SJSA1 (cell line): ENCODE results near the gene SOX14. TPM values are rescaled to one million over a fixed set of nuclear protein-coding genes. Genes with fewer than 3 reads are reported as not detected.

ENCODE experiments used
- DNase-seq, 2 experiments: peaks; one replicate each; pipeline ENCODE4 v3.0.0-alpha.2; 2015 to 2020; ENCODE audit warnings: low spot score in 2 of 2, low read depth in 1 of 2
- H3K27ac ChIP-seq: fragments of 250-450 bp; sonication (Bioruptor Pico); 2 replicates; pipeline ENCODE4 v1.5.1; 2020; ENCODE audit warnings: mild to moderate bottlenecking, moderate library complexity
- H3K27me3 ChIP-seq: fragments of 250-450 bp; sonication (Bioruptor Pico); replicated peaks from 2 replicates; pipeline ENCODE4 v1.5.1; 2020; ENCODE audit warnings: mild to moderate bottlenecking, moderate library complexity
- H3K36me3 ChIP-seq: fragments of 250-450 bp; sonication (Bioruptor Pico); 2 replicates; pipeline ENCODE4 v1.5.1; 2020; ENCODE audit warnings: mild to moderate bottlenecking
- H3K4me1 ChIP-seq: fragments of 250-450 bp; sonication (Bioruptor Pico); replicated peaks from 2 replicates; pipeline ENCODE4 v1.6.1; 2021; ENCODE audit warnings: mild to moderate bottlenecking
- H3K4me3 ChIP-seq: fragments of 250-450 bp; sonication (Bioruptor Pico); 2 replicates; pipeline ENCODE4 v1.5.1; 2020; ENCODE audit warnings: mild to moderate bottlenecking
- H3K9me3 ChIP-seq: fragments of 250-450 bp; sonication (Bioruptor Pico); replicated peaks from 2 replicates; pipeline ENCODE4 v1.5.1; 2020; ENCODE audit warnings: mild to moderate bottlenecking
- total RNA-seq: library from RNA; depleted of rRNA; stranded (reverse); fragments of >200 nt; shearing (Covaris generic); gene quantifications from 2 replicates; pipeline ENCODE4 v1.2.3, GENCODE V29; 2014; rRNA removed

SOX14 gene
- not detected in 2 replicates for total RNA-seq

- DNase-seq, result no peak
- Histone ChIP-seq H3K4me3 (no peak within 1 kb of the TSS), H3K27me3 (peaks cover 88% of the 10 kb centered on the region), H3K36me3 (no peaks in the 10 kb centered on the region), H3K9me3 (no peaks in the 10 kb centered on the region), H3K4me1 (no peaks in the 10 kb centered on the region), H3K27ac (no peak within 1 kb of the TSS)
Measured at GRCh38 chr3:137764001-137764433, at the start of gene SOX14. Gene SOX14 (plus strand): TSS chr3:137764315. CDS start chr3:137764785, 470 bp downstream.

DNA sequence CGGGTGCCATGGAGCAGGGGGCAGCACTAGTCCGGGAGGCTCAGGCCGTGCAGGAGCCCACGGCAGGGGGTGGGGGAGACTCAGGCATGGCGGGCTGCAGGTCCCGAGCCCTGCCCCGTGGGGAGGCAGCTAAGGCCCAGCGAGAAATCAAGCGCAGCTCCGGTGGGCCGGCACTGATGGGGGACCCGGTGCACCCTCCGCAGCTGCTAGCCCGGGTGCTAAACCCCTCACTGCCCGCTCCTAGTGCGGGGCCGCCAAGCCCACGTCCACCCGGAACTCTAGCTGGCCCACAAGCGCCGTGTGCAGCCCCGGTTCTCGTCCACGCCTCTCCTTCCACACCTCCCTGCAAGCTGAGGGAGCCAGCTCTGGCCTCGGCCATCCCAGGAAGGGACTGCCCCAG, 49.6 kb upstream of the SOX14 start:
- DNase-seq, result no peak
- Histone ChIP-seq H3K36me3 (no peaks in the 10 kb centered on the region), H3K27ac (no peak overlapping the region), H3K4me3 (no peak overlapping the region), H3K27me3 (no peaks in the 10 kb centered on the region), H3K9me3 (no peaks in the 10 kb centered on the region), H3K4me1 (no peaks in the 10 kb centered on the region)

GRCh38 chr3:137724240-137724639, 39.9 kb upstream of the SOX14 start:
- Histone ChIP-seq H3K27me3 (no peaks in the 10 kb centered on the region), H3K4me1 (no peaks in the 10 kb centered on the region), H3K27ac (no peak overlapping the region), H3K36me3 (no peaks in the 10 kb centered on the region), H3K9me3 (no peaks in the 10 kb centered on the region), H3K4me3 (no peak overlapping the region)
- no peak for DNase-seq

GRCh38 chr3:137737208-137737607, 26.9 kb upstream of the SOX14 start:
- H3K27me3 ChIP-seq, result no peaks in the 10 kb centered on the region
- no peak overlapping the region for H3K4me3 ChIP-seq
- H3K9me3 ChIP-seq, result no peaks in the 10 kb centered on the region; the same call in 1 of the 2 replicates
- H3K27ac ChIP-seq, result no peak overlapping the region
- no peak for DNase-seq
- no peaks in the 10 kb centered on the region for H3K4me1 ChIP-seq
- H3K36me3 ChIP-seq, result no peaks in the 10 kb centered on the region

- Histone ChIP-seq H3K9me3 (no peaks in the 10 kb centered on the region; the same call in 1 of the 2 replicates), H3K4me3 (no peak overlapping the region), H3K36me3 (no peaks in the 10 kb centered on the region), H3K4me1 (no peaks in the 10 kb centered on the region), H3K27ac (no peak overlapping the region), H3K27me3 (no peaks in the 10 kb centered on the region)
- no peak for DNase-seq
Measured at GRCh38 chr3:137738710-137739109, 25.4 kb upstream of the SOX14 start.

- no peak for DNase-seq
- Histone ChIP-seq H3K27me3 (no peaks in the 10 kb centered on the region), H3K9me3 (no peaks in the 10 kb centered on the region), H3K27ac (no peak overlapping the region), H3K36me3 (no peaks in the 10 kb centered on the region), H3K4me3 (no peak overlapping the region), H3K4me1 (no peaks in the 10 kb centered on the region)
Measured at GRCh38 chr3:137743608-137744007, 20.5 kb upstream of the SOX14 start.

DNA sequence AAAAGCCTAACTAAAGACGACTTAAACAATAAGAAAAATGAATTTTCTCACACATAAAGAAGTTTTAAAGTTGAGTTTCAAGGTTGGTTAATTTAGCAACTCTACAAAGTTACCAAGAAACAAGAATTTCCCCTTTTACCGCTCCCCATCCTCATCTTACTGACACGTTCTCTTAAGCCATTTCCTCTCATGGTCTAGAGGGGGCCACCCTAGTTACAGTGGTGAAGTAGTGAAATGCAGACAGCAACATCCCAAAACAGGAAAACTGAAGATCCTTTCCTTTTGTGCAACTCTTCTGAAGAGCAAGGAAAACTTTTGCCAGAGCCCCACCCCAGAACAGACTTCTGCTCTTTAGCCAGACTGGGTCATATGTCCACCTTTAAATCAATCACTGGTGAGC, 17.3 kb upstream of the SOX14 start:
- no peaks in the 10 kb centered on the region for H3K36me3 ChIP-seq
- no peak overlapping the region for H3K27ac ChIP-seq
- DNase-seq, result no peak
- no peak overlapping the region for H3K4me3 ChIP-seq
- no peaks in the 10 kb centered on the region for H3K27me3 ChIP-seq
- H3K9me3 ChIP-seq, result no peaks in the 10 kb centered on the region
- no peaks in the 10 kb centered on the region for H3K4me1 ChIP-seq

GRCh38 chr3:137759505-137759904, 4.6 kb upstream of the SOX14 start:
- H3K27me3 ChIP-seq, result peaks cover 47% of the 10 kb centered on the region
- no peak overlapping the region for H3K4me3 ChIP-seq

GRCh38 chr3:137760341-137761098, 3.6 kb upstream of the SOX14 start:
- H3K4me1 ChIP-seq, result no peaks in the 10 kb centered on the region
- H3K27me3 ChIP-seq, result peaks cover 57% of the 10 kb centered on the region
- no peak for DNase-seq
- H3K27ac ChIP-seq, result no peak overlapping the region
- H3K4me3 ChIP-seq, result no peak overlapping the region
- no peaks in the 10 kb centered on the region for H3K36me3 ChIP-seq
- no peaks in the 10 kb centered on the region for H3K9me3 ChIP-seq

More at GRCh38 chr3:137759505-137759904, 4.6 kb upstream of the SOX14 start:
- H3K27ac ChIP-seq, result no peak overlapping the region
- H3K36me3 ChIP-seq, result no peaks in the 10 kb centered on the region
- no peaks in the 10 kb centered on the region for H3K9me3 ChIP-seq
- DNase-seq, result no peak
- no peaks in the 10 kb centered on the region for H3K4me1 ChIP-seq

DNA sequence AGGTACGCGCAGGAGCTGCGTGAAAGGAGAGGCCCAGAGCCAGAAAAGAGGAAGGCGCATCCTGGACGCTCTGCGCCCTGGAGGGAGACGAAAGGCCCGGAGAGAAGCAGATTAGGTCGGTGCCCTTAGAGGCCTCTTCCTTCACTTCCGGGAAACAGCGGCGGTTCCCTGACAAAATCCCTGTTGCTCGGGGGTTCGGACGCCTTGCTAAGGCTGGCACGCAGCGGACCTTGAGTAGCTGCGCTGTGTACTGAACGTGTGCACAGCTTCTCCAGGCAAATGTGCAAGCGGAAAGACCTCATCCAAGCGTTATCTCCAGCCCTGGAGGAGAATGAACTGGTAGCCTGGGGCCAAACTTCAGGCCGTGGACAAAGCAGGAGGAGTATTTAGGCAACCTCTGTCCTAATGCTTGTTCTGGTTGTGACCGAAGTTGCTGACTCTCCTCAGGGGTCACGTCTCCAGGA, 3.0 kb upstream of the SOX14 start:
- H3K27ac ChIP-seq, result no peak overlapping the region
- peaks cover 63% of the 10 kb centered on the region for H3K27me3 ChIP-seq
- no peaks in the 10 kb centered on the region for H3K4me1 ChIP-seq
- DNase-seq, result no peak
- no peaks in the 10 kb centered on the region for H3K9me3 ChIP-seq
- no peak overlapping the region for H3K4me3 ChIP-seq
- no peaks in the 10 kb centered on the region for H3K36me3 ChIP-seq

- H3K36me3 ChIP-seq, result no peaks in the 10 kb centered on the region
- no peaks in the 10 kb centered on the region for H3K9me3 ChIP-seq
- H3K4me1 ChIP-seq, result no peaks in the 10 kb centered on the region
- DNase-seq, result no peak
- no peak overlapping the region for H3K4me3 ChIP-seq
- H3K27ac ChIP-seq, result no peak overlapping the region
- peaks cover 70% of the 10 kb centered on the region for H3K27me3 ChIP-seq
Measured at GRCh38 chr3:137761563-137762503, 2.3 kb upstream of the SOX14 start.

DNA sequence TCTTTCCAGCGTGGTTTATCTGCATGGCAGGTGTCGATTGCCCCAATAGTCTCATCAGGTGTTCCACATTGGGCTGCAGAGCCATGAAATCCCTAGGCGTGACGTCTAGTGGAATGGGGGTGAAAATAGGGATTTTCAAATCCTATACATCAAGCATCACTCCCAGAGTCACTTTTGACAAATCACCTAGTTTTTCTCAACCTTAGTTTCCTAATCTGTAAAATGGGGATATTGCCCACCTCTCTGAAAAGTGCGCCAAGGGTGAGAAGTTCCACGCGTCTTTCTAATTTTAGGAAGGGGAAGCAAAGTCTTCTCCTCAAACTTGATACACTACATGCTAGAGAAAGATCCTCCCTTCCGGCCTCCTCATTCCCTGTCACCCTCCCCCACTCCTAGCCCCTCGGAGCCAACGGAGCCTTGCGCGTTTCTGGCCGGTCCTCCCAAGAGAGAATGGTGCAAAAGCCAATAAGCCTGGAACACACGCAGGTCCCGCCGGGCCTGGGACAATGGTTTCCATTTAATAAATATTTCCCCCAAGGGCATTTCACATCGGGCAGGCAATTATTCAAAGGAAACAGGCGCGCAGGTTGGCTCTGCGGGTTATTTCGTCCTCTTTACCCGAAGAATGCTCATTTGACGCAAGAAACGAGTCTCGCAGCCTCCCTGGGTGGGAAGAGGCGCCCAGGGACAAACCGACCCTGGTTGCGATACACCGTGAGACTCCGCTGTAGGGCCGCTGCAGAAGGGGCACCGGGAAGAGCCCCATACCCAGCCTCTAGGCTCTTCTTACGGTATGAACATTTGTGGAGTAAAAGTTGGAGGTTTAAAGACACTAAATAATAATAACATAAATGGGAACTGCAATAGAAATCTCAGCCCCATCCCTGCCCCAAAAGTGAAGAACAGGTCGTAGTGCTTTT, 1.2 kb upstream of the SOX14 start:
- no peak overlapping the region for H3K27ac ChIP-seq
- H3K36me3 ChIP-seq, result no peaks in the 10 kb centered on the region
- H3K9me3 ChIP-seq, result no peaks in the 10 kb centered on the region
- DNase-seq, result no peak
- no peaks in the 10 kb centered on the region for H3K4me1 ChIP-seq
- H3K27me3 ChIP-seq, result peaks cover 81% of the 10 kb centered on the region
- no peak overlapping the region for H3K4me3 ChIP-seq

- Histone ChIP-seq H3K36me3 (no peaks in the 10 kb centered on the region), H3K9me3 (no peaks in the 10 kb centered on the region), H3K4me3 (no peak overlapping the region), H3K27me3 (peaks cover 88% of the 10 kb centered on the region), H3K4me1 (no peaks in the 10 kb centered on the region), H3K27ac (no peak overlapping the region)
- no peak for DNase-seq
Measured at GRCh38 chr3:137763594-137763938, 549 bp upstream of the SOX14 start.
